ENCODE data around the gene ABTB2. TPM values are rescaled to one million over a fixed set of nuclear protein-coding genes. Genes with fewer than 3 reads are reported as not detected.

Gene ABTB2
- polyA plus RNA-seq, 1 of the 3 experiments (the other 2 are of a cell fraction): 7.8 TPM

DNA sequence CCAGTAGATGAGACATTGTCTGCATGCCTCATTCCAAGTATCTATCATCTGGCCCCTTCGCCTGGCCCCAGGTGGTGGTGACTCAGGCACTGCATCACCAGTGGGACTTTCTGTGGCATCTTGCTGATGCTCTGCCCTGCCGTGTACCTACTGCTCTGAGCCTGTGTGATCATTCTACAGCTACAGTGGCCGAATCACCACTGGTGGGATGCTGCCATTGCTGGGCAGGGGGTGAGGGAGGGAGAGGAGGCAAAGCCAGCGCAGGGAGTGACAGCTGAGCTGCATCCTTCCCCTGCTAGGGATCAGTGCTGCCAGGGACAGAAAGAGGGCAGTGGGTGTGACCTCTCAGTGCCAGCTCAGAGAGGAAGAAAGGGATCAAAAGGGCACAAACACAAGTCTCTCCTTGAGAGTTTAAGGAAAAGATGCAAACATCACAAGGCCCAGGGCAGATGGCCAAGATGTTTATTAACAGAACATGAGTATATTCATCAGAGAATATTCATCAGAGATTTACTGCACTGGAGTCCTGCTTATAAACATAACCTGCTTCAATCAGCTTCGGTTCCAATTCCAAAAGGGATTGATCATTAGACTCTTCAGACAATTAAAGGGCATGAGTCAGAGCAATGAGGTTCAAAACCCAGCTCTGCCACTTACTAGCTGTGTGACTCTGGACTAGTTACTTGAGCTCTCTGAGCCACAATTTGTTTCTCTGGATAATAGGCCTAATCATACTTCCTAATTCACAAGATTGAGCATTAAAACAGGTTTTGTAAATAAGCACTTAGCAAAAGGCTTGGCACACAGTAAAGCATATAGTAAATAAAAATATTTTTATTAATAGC is 142.6 kb downstream of the ABTB2 start (continued):
- TF ChIP-seq TEAD4 (IDR thresholded peaks at IDR 0.05; ENCODE audit: borderline replicate concordance, insufficient read depth): 0 out of 2 replicates have a peak, but pooled peaks have one; percentile 17
- TF ChIP-seq MXI1 (IDR thresholded peaks at IDR 0.05; ENCODE audit: low read depth, low read length): no peak
- TF ChIP-seq, protein P1, sequence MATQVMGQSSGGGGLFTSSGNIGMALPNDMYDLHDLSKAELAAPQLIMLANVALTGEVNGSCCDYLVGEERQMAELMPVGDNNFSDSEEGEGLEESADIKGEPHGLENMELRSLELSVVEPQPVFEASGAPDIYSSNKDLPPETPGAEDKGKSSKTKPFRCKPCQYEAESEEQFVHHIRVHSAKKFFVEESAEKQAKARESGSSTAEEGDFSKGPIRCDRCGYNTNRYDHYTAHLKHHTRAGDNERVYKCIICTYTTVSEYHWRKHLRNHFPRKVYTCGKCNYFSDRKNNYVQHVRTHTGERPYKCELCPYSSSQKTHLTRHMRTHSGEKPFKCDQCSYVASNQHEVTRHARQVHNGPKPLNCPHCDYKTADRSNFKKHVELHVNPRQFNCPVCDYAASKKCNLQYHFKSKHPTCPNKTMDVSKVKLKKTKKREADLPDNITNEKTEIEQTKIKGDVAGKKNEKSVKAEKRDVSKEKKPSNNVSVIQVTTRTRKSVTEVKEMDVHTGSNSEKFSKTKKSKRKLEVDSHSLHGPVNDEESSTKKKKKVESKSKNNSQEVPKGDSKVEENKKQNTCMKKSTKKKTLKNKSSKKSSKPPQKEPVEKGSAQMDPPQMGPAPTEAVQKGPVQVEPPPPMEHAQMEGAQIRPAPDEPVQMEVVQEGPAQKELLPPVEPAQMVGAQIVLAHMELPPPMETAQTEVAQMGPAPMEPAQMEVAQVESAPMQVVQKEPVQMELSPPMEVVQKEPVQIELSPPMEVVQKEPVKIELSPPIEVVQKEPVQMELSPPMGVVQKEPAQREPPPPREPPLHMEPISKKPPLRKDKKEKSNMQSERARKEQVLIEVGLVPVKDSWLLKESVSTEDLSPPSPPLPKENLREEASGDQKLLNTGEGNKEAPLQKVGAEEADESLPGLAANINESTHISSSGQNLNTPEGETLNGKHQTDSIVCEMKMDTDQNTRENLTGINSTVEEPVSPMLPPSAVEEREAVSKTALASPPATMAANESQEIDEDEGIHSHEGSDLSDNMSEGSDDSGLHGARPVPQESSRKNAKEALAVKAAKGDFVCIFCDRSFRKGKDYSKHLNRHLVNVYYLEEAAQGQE (IDR thresholded peaks at IDR 0.05; ENCODE audit: low read depth, low read length): no peak
- TF ChIP-seq GATA2 (CRISPR knock-in tag; IDR thresholded peaks at IDR 0.05): no peak
- TF ChIP-seq TAF1 (IDR thresholded peaks at IDR 0.05; ENCODE audit: borderline replicate concordance, low read depth, low read length): no peak
- TF ChIP-seq NRF1 (IDR thresholded peaks at IDR 0.05; ENCODE audit: low read depth, low read length): no peak
- no peak for TF ChIP-seq EZH2phosphoT487 (IDR thresholded peaks at IDR 0.05; ENCODE audit: borderline replicate concordance, low read depth)
- TF ChIP-seq FOXJ3 (CRISPR knock-in tag; IDR thresholded peaks at IDR 0.05): no peak
- TF ChIP-seq, protein P2, sequence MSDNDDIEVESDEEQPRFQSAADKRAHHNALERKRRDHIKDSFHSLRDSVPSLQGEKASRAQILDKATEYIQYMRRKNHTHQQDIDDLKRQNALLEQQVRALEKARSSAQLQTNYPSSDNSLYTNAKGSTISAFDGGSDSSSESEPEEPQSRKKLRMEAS (IDR thresholded peaks at IDR 0.05; ENCODE audit: low read depth): no peak
- TF ChIP-seq RFX5 (IDR thresholded peaks at IDR 0.05; ENCODE audit: low read length): no peak
- TF ChIP-seq GABPA (IDR thresholded peaks at IDR 0.05; ENCODE audit: low read depth): no peak
- no peak for TF ChIP-seq CHD2 (IDR thresholded peaks at IDR 0.05; ENCODE audit: low read length, partially characterized antibody)
- TF ChIP-seq, protein P3, sequence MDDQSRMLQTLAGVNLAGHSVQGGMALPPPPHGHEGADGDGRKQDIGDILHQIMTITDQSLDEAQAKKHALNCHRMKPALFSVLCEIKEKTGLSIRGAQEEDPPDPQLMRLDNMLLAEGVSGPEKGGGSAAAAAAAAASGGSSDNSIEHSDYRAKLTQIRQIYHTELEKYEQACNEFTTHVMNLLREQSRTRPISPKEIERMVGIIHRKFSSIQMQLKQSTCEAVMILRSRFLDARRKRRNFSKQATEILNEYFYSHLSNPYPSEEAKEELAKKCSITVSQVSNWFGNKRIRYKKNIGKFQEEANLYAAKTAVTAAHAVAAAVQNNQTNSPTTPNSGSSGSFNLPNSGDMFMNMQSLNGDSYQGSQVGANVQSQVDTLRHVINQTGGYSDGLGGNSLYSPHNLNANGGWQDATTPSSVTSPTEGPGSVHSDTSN (IDR thresholded peaks at IDR 0.05): peak; percentile 80
- TF ChIP-seq SIN3A (IDR thresholded peaks at IDR 0.05; ENCODE audit: borderline replicate concordance, low read depth, low read length): no peak

DNA sequence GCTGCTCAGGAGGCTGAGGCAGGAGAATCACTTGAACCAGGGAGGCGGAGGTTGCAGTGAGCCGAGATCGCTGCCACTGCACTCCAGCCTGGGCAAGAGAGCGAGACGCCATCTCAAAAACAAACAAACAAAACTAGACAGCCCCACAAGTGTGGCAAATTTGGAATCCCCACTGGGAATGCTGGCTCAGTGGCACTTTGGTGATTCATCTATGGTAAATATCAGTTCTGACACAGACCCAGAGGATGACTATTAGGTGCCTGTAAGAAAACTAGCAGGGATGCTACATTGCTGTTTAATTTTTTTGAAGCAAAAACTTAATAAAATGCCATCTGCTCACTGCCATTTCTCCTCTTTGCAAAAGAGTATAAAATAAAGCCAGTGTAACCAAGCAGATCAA is 144.4 kb downstream of the ABTB2 start:
- H3K27ac ChIP-seq (ENCODE audit: low read depth in 2 of 2, low read length in 1 of 2): no peak overlapping the region
- H3K36me3 ChIP-seq (replicated peaks in 1 of 2; ENCODE audit: control insufficient read depth in 1 of 2, insufficient read depth in 2 of 2, low read length in 1 of 2): no peaks in the 10 kb centered on the region
- TF ChIP-seq SIN3A (IDR thresholded peaks at IDR 0.05; ENCODE audit: borderline replicate concordance, low read depth, low read length): no peak
- TF ChIP-seq CHD2 (IDR thresholded peaks at IDR 0.05; ENCODE audit: low read length, partially characterized antibody): no peak
- TF ChIP-seq, protein P1 (IDR thresholded peaks at IDR 0.05; ENCODE audit: low read depth, low read length): no peak
- TF ChIP-seq FOSL2 (IDR thresholded peaks at IDR 0.05; ENCODE audit: borderline replicate concordance, low read depth): peak; percentile 26; the same call in 1 of the 2 replicates
- TF ChIP-seq, protein P3 (IDR thresholded peaks at IDR 0.05): no peak
- H3K9ac ChIP-seq: no peak overlapping the region
- no peaks in the 10 kb centered on the region for H4K20me1 ChIP-seq (ENCODE audit: insufficient read depth)
- POLR2A ChIA-PET: no interaction called here
- H3K9me3 ChIP-seq: no peaks in the 10 kb centered on the region
- 68% methylated on average over 5 of the region's 5 CpGs for WGBS (ENCODE audit: low lambda C conversion rate)
- no peak for DNase-seq
- H3K27me3 ChIP-seq (ENCODE audit: insufficient read depth): no peaks in the 10 kb centered on the region
- CTCF ChIA-PET: no interaction called here
- H3K79me2 ChIP-seq (ENCODE audit: insufficient read depth): no peaks in the 10 kb centered on the region
- no peak overlapping the region for H3K4me3 ChIP-seq (ENCODE audit: low read depth in 2 of 2, low read length in 1 of 2)
- H2AFZ ChIP-seq (ENCODE audit: low read depth): no peak overlapping the region
- H3K9me2 ChIP-seq: no peaks in the 10 kb centered on the region
- peaks cover 9% of the 10 kb centered on the region for H3F3A ChIP-seq (replicated peaks; ENCODE audit: insufficient read depth)
- peaks cover 6 to 21% of the 10 kb centered on the region in 2 experiments; a peak in 3 of 4 replicates for H3K4me1 ChIP-seq (ENCODE audit: control insufficient read depth in 1 of 2, insufficient read depth in 2 of 2, low read depth in 1 of 2, low read length in 1 of 2)
- no peak overlapping the region for H3K4me2 ChIP-seq

Measured in SK-N-SH (cell line).